Uterus (tissue), 4 donors: Measurements from ENCODE around the gene PARP8. TPM values are rescaled to one million over a fixed set of nuclear protein-coding genes. Genes with fewer than 3 reads are reported as not detected.
"Not testable (repeated sequence)": the region's sequence is repeated elsewhere in the genome, so short reads cannot be mapped to it uniquely, and the experiment has no call there.

Experiments used
- DNase-seq, 2 donors: peaks; one replicate each; pipeline ENCODE4 v3.0.0-alpha.2; 2019 to 2020
- H3K27ac ChIP-seq, 2 donors: fragments of 200-600 bp; sonication (generic); 1 replicate in 1 of 2; 2 replicates in 1 of 2; pipeline ENCODE4 v1.5.1; 2016 to 2018
- H3K27me3 ChIP-seq, 2 donors: fragments of 200-600 bp; sonication (generic); one replicate each; pipeline ENCODE4 v1.5.1; 2018 to 2019; ENCODE audit warnings: control low read depth in 1 of 2
- H3K36me3 ChIP-seq, 2 donors: fragments of 200-600 bp; sonication (generic); one replicate each; pipeline ENCODE4 v1.5.1; 2019; ENCODE audit warnings: control low read depth in 1 of 2
- H3K4me1 ChIP-seq, 2 donors: fragments of 200-600 bp; sonication (generic); one replicate each; pipeline ENCODE4 v1.5.1; 2018 to 2019; ENCODE audit warnings: control low read depth in 1 of 2
- H3K4me3 ChIP-seq, 2 donors: fragments of 200-600 bp; sonication (generic); 1 replicate in 1 of 2; 2 replicates in 1 of 2; pipeline ENCODE4 v1.5.1; 2018 to 2019; ENCODE audit warnings: mild to moderate bottlenecking in 1 of 2
- H3K9me3 ChIP-seq, 2 donors: fragments of 200-600 bp; sonication (generic); one replicate each; pipeline ENCODE4 v1.5.1; 2019; ENCODE audit warnings: control low read depth in 1 of 2
- POLR2A ChIP-seq, 2 donors: fragments of 450-650 bp; IDR thresholded peaks; one replicate each; pipeline ENCODE4 v1.6.1; 2016; ENCODE audit warnings: antibody characterized with exemption in 2 of 2, mild to moderate bottlenecking in 1 of 2, moderate library complexity in 1 of 2
- intact Hi-C: fragments of 100-400 bp; cut with DNase I; formaldehyde crosslinking; loops from one replicate; pipeline ENCODE4 v1.15.1; 2023; ENCODE audit warnings: low total_unique reads
- total RNA-seq, 4 donors: library from RNA; depleted of rRNA in 3 of 4; stranded (reverse); fragments of >200 nt in 3 of 4; gene quantifications; one replicate each; pipeline versions ENCODE4 v1.1.0 to v1.2.4, GENCODE V29; 2014 to 2023
- TF ChIP-seq, protein P1 (sequence below), 4 experiments: fragments of 200-600 bp in 2 of 4; fragments of 450-650 bp in 2 of 4; sonication (generic) in 2 of 4; IDR thresholded peaks; one replicate each; pipeline ENCODE4 v1.5.1; 2016 to 2019; ENCODE audit warnings: antibody characterized with exemption in 4 of 4, mild to moderate bottlenecking in 2 of 4, moderate library complexity in 1 of 4
- donor health status: DM: yes; HTN: yes; CAD: no.

The PARP8 gene
- total RNA-seq, 4 donors from 2014 or later, result 2.3 to 23.8 (median 22.9) TPM

GRCh38 chr5:50667653-50668595, 1.5 kb downstream of the PARP8 start:
- peak; percentile 40 to 59 for DNase-seq
- H3K36me3 ChIP-seq, result no peaks in the 10 kb centered on the region
- intact Hi-C loops, result no loop called here

DNA sequence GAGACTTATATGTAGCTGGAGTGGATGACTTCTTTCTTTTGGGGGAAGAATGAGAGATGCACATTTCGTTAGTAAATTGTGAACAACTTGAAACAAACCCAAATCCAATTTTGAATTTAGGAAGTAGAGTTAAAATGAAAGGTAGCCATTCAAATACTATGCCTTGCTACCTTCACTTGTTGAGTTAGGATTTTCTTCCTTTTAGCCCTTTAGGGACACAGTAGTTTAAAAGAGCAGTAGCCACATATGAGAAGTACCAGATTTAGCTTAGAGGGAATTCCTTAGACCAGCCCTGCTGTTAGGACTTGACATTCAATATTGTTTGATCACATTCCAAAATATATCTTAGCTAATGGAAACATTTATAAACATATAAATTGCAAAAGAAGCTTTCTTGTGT, 2.2 kb downstream of the PARP8 start:
- DNase-seq, H3K27me3 ChIP-seq, H3K36me3 ChIP-seq, H3K9me3 ChIP-seq, H3K4me1 ChIP-seq, intact Hi-C loops: not testable (repeated sequence)
- peak overlapping the region in 1 of 2 donors; percentile 10 for H3K27ac ChIP-seq
- peak overlapping the region; percentile 73 to 77 for H3K4me3 ChIP-seq

More at GRCh38 chr5:50667653-50668595, 1.5 kb downstream of the PARP8 start:
- TF ChIP-seq POLR2A (IDR thresholded peaks at IDR 0.05), result no peak
- TF ChIP-seq, protein P1, sequence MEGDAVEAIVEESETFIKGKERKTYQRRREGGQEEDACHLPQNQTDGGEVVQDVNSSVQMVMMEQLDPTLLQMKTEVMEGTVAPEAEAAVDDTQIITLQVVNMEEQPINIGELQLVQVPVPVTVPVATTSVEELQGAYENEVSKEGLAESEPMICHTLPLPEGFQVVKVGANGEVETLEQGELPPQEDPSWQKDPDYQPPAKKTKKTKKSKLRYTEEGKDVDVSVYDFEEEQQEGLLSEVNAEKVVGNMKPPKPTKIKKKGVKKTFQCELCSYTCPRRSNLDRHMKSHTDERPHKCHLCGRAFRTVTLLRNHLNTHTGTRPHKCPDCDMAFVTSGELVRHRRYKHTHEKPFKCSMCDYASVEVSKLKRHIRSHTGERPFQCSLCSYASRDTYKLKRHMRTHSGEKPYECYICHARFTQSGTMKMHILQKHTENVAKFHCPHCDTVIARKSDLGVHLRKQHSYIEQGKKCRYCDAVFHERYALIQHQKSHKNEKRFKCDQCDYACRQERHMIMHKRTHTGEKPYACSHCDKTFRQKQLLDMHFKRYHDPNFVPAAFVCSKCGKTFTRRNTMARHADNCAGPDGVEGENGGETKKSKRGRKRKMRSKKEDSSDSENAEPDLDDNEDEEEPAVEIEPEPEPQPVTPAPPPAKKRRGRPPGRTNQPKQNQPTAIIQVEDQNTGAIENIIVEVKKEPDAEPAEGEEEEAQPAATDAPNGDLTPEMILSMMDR (IDR thresholded peaks at IDR 0.05), result no peak
- no peaks in the 10 kb centered on the region for H3K9me3 ChIP-seq
- H3K27me3 ChIP-seq, result no peaks in the 10 kb centered on the region
- H3K27ac ChIP-seq, result peak overlapping the region; percentile 64 to 80
- H3K4me3 ChIP-seq, result peak overlapping the region; percentile 73 to 77
- no peaks in the 10 kb centered on the region for H3K4me1 ChIP-seq

GRCh38 chr5:50672663-50673062, 6.2 kb downstream of the PARP8 start:
- H3K27me3 ChIP-seq, result no peaks in the 10 kb centered on the region
- DNase-seq, result no peak
- H3K36me3 ChIP-seq, result no peaks in the 10 kb centered on the region
- H3K9me3 ChIP-seq, result no peaks in the 10 kb centered on the region
- no peaks in the 10 kb centered on the region for H3K4me1 ChIP-seq
- intact Hi-C loops, result no loop called here
- TF ChIP-seq, protein P1 (IDR thresholded peaks at IDR 0.05), result no peak
- no peak for TF ChIP-seq POLR2A (IDR thresholded peaks at IDR 0.05)
- H3K4me3 ChIP-seq, result no peak overlapping the region
- no peak overlapping the region for H3K27ac ChIP-seq

DNA sequence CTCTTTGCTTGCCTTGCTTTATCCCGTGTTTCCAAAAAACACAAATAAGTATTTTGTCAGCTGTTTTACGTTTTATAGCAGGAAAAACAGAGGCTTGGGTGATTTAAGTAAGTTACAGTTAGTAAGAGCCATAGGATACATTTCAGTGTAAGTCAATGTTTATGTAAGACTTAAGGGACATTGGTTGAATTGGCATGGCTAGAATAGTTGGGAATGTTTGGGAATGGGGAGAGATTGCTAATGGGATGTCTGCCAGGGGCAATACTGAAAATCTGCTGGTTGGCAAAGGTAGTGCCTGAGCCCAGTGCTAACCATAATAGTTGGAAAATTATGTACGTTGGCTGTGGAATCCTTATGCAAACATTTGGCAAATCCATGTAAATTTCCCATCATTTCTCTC, 7.0 kb downstream of the PARP8 start:
- H3K4me1 ChIP-seq, H3K27ac ChIP-seq, H3K36me3 ChIP-seq, DNase-seq, intact Hi-C loops, H3K4me3 ChIP-seq, H3K27me3 ChIP-seq, H3K9me3 ChIP-seq: not testable (repeated sequence)

DNA sequence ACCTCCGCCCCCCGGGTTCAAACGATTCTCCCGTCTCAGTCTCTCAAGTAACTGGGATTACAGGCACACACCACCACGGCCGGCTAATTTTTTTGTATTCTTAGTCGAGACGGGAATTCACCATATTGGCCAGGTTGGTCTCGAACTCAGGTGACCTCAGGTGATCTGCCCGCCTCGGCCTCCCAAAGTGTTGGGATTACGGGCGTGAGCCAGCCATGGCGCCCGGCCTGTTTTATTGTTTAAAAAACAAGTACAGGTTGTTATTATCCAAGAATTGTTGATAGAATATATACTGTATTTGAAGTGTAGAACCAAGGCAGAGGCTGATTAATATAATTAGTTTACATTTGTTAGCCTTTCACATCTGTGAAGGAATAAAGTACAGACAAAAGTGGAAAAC, 8.9 kb downstream of the PARP8 start:
- no peak overlapping the region for H3K27ac ChIP-seq

DNA sequence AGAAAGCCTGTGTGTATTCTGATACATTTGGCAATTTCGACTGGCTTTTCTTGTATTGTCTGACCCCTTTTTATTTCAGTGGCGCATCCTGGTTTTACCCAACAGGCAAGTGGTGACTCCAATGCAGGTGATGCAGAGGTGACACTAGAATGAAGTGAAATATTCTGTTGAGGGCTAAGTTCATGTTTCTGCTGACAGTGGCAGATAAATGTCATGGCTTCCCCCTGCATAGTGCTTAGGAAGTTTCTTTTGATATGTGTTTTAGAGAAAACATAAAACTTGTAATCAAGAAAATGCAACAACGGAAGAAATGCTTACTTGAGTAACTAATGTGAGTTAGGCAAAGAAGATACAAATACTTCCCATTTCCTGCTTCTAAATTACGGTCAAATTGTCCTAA, 13.1 kb downstream of the PARP8 start:
- H3K9me3 ChIP-seq, H3K4me3 ChIP-seq, intact Hi-C loops, H3K27me3 ChIP-seq, H3K27ac ChIP-seq, DNase-seq, H3K4me1 ChIP-seq, H3K36me3 ChIP-seq: not testable (repeated sequence)

More for the DNA sequence above, 8.9 kb downstream of the PARP8 start:
- intact Hi-C loops, result no loop called here
- Histone ChIP-seq H3K27me3 (no peaks in the 10 kb centered on the region), H3K4me1 (no peaks in the 10 kb centered on the region), H3K4me3 (no peak overlapping the region), H3K9me3 (no peaks in the 10 kb centered on the region), H3K36me3 (no peaks in the 10 kb centered on the region)
- no peak for DNase-seq
- TF ChIP-seq, protein P1 (IDR thresholded peaks at IDR 0.05), result no peak
- TF ChIP-seq POLR2A (IDR thresholded peaks at IDR 0.05), result no peak
